Neural progenitor cell (in vitro differentiated cells): ENCODE measurements around the gene GALNTL6. TPM values are rescaled to one million over a fixed set of nuclear protein-coding genes. Genes with fewer than 3 reads are reported as not detected.

ENCODE experiments used
- DNase-seq: peaks from one replicate; pipeline ENCODE4 v3.0.0-alpha.2; 2016; ENCODE audit warnings: low spot score
- H2AFZ ChIP-seq: fragments of 200-600 bp; sonication (generic); replicated peaks from 2 replicates; pipeline ENCODE4 v1.6.1; 2016; ENCODE audit warnings: antibody characterized with exemption
- H3F3A ChIP-seq: fragments of 200-600 bp; sonication (generic); 2 replicates; pipeline ENCODE4 v1.6.1; 2016; ENCODE audit warnings: antibody characterized with exemption, low read depth
- H3K27ac ChIP-seq: fragments of 200-600 bp; sonication (generic); 2 replicates; pipeline ENCODE4 v1.5.1; 2016; ENCODE audit warnings: mild to moderate bottlenecking
- H3K27me3 ChIP-seq: fragments of 200-600 bp; sonication (generic); 2 replicates; pipeline ENCODE4 v1.6.1; 2016; ENCODE audit warnings: mild to moderate bottlenecking, moderate library complexity
- H3K36me3 ChIP-seq: fragments of 200-600 bp; sonication (generic); 2 replicates; pipeline ENCODE4 v1.5.1; 2016
- H3K4me1 ChIP-seq: fragments of 200-600 bp; sonication (generic); 2 replicates; pipeline ENCODE4 v1.6.1; 2016; ENCODE audit warnings: mixed run types
- H3K4me2 ChIP-seq: fragments of 200-600 bp; sonication (generic); 2 replicates; pipeline ENCODE4 v1.6.1; 2016
- H3K4me3 ChIP-seq: fragments of 200-600 bp; sonication (generic); 2 replicates; pipeline ENCODE4 v1.5.1; 2016
- H3K79me2 ChIP-seq: fragments of 200-600 bp; sonication (generic); 2 replicates; pipeline ENCODE4 v1.6.1; 2016; ENCODE audit warnings: low read depth
- H3K9ac ChIP-seq: fragments of 200-600 bp; sonication (generic); 2 replicates; pipeline ENCODE4 v1.6.1; 2016
- H3K9me3 ChIP-seq: fragments of 200-600 bp; sonication (generic); 2 replicates; pipeline ENCODE4 v1.5.1; 2016; ENCODE audit warnings: low read depth
- H4K20me1 ChIP-seq: fragments of 200-600 bp; sonication (generic); 2 replicates; pipeline ENCODE4 v1.6.1; 2016; ENCODE audit warnings: low read depth
- H3K27ac Mint-ChIP-seq: 3 replicates; pipeline ENCODE4 v1.8.0; 2021; ENCODE audit warnings: mixed read lengths
- H3K27me3 Mint-ChIP-seq: 2 replicates; pipeline ENCODE4 v1.8.0; 2022; ENCODE audit warnings: low read depth, mild to moderate bottlenecking, inconsistent platforms, moderate library complexity, mixed read lengths; ENCODE audit not compliant: insufficient read depth
- H3K36me3 Mint-ChIP-seq: 3 replicates; pipeline ENCODE4 v1.8.0; 2021; ENCODE audit warnings: mixed read lengths
- H3K4me1 Mint-ChIP-seq: 3 replicates; pipeline ENCODE4 v1.8.0; 2021; ENCODE audit warnings: mixed read lengths
- H3K4me3 Mint-ChIP-seq: 3 replicates; pipeline ENCODE4 v1.8.0; 2021; ENCODE audit warnings: mild to moderate bottlenecking, moderate library complexity, mixed read lengths
- H3K9me3 Mint-ChIP-seq: 3 replicates; pipeline ENCODE4 v1.8.0; 2020; ENCODE audit warnings: mixed read lengths
- CTCF ChIP-seq: fragments of 200-600 bp; sonication (generic); IDR thresholded peaks from 2 replicates; pipeline ENCODE4 v1.5.1; 2017; ENCODE audit warnings: antibody characterized with exemption, mild to moderate bottlenecking
- EZH2 ChIP-seq: fragments of 200-600 bp; sonication (generic); IDR thresholded peaks from 2 replicates; pipeline ENCODE4 v1.6.1; 2017; ENCODE audit warnings: antibody characterized with exemption, mild to moderate bottlenecking, moderate library complexity
- EZH2phosphoT487 ChIP-seq: fragments of 200-600 bp; sonication (generic); IDR thresholded peaks from 2 replicates; pipeline ENCODE4 v1.6.1; 2017; ENCODE audit warnings: antibody characterized with exemption
- total RNA-seq: library from RNA; depleted of rRNA; stranded (reverse); fragments of >200 nt; gene quantifications from 2 replicates; pipeline ENCODE4 v1.2.3, GENCODE V29; 2015; ENCODE audit warnings: low replicate concordance

Gene GALNTL6
- total RNA-seq, 1 donor from 2014 or later = 0.15 TPM

DNA sequence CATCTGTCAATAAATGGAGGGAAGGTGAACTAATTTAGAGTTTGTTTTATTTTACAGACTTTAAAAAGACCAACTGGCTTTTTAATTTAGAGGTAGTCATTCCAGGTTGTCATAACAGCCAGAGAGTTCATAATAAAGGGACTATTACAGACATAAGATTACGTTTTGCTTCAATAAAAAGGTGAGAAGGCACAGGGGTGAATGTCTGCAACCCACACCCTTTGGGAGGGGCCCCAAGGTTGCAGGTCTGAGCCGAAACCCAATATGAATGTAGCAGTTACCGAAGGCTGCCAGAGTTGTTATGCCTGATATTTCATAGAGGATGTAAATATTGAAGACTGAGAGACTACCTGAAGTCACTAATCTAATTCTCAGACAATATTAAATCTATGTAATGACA lies 1025.7 kb downstream of the GALNTL6 start:
- H2AFZ ChIP-seq = no peak overlapping the region
- H3K79me2 ChIP-seq = no peaks in the 10 kb centered on the region
- H3K9me3 ChIP-seq = no peaks in the 10 kb centered on the region
- no peak overlapping the region for H3K4me3 Mint-ChIP-seq
- no peaks in the 10 kb centered on the region for H3K27me3 ChIP-seq
- peaks cover 3% of the 10 kb centered on the region for H3K9me3 Mint-ChIP-seq
- no peaks in the 10 kb centered on the region for H3K36me3 ChIP-seq
- H3K27ac Mint-ChIP-seq = no peak overlapping the region
- H3K4me3 ChIP-seq = no peak overlapping the region
- H4K20me1 ChIP-seq = no peaks in the 10 kb centered on the region
- peaks cover 20% of the 10 kb centered on the region for H3K4me1 Mint-ChIP-seq
- no peak overlapping the region for H3K27ac ChIP-seq
- no peaks in the 10 kb centered on the region for H3K36me3 Mint-ChIP-seq
- H3K4me2 ChIP-seq = no peak overlapping the region
- TF ChIP-seq CTCF = no peak
- TF ChIP-seq EZH2phosphoT487 = no peak
- no peak for TF ChIP-seq EZH2
- H3K27me3 Mint-ChIP-seq = no peaks in the 10 kb centered on the region
- H3F3A ChIP-seq = peaks cover 9% of the 10 kb centered on the region
- no peak overlapping the region for H3K9ac ChIP-seq
- no peak for DNase-seq
- peaks cover 25% of the 10 kb centered on the region for H3K4me1 ChIP-seq

DNA sequence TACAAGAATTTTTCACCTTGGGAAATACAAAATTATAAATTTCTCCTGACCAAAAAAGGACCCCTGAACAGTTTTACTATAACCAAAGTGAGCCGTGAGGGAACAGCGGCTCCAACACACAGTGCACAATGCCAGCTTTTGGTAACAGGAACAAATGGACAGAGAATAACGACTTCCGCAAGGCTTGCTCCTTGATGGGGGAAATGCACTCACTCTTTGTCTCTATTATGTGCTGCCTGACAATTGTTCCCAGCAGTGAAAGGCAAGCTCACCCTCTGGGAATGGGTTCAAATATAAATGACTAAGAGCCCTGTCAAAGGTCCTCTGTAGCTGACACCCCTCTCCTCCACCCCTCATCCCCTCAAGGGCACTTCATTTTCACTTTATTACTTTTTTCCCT lies 1029.6 kb downstream of the GALNTL6 start:
- Mint-ChIP-seq H3K4me3 (peak overlapping the region; percentile 17), H3K27ac (peak overlapping the region; percentile 94), H3K4me1 (peaks cover 25% of the 10 kb centered on the region), H3K27me3 (no peaks in the 10 kb centered on the region), H3K9me3 (peaks cover 3% of the 10 kb centered on the region), H3K36me3 (no peaks in the 10 kb centered on the region)
- no peaks in the 10 kb centered on the region for H3K9me3 ChIP-seq
- peaks cover 9% of the 10 kb centered on the region for H3F3A ChIP-seq
- H3K4me1 ChIP-seq = peaks cover 25% of the 10 kb centered on the region
- H4K20me1 ChIP-seq = no peaks in the 10 kb centered on the region
- H3K27ac ChIP-seq = peak overlapping the region; percentile 9
- no peak overlapping the region for H2AFZ ChIP-seq
- H3K27me3 ChIP-seq = no peaks in the 10 kb centered on the region
- H3K79me2 ChIP-seq = no peaks in the 10 kb centered on the region
- peak overlapping the region; percentile 62 for H3K4me2 ChIP-seq
- H3K4me3 ChIP-seq = no peak overlapping the region
- TF ChIP-seq CTCF = no peak
- TF ChIP-seq EZH2phosphoT487 = no peak
- TF ChIP-seq EZH2 = no peak
- no peaks in the 10 kb centered on the region for H3K36me3 ChIP-seq
- DNase-seq = peak; percentile 75
- no peak overlapping the region for H3K9ac ChIP-seq

DNA sequence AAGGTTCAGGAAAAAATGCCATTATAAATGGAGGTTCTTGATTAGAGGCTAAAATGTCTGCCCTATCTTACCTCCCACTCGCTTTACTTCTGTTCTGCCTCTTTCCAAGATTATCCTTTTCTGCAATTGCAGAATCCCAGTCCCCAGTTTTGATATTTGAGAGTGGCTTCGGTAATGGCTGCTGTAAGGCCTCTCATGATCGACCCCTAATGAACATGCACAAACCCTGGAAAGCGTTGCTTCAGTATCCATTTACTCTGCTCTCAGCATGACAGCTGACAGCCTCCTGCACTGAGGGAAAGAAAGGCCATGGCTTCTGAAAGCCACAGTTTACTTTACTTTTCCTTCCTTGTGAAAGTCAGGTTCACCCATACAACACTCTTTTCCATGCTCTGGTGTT lies 1030.0 kb downstream of the GALNTL6 start:
- DNase-seq = peak; percentile 10
- Histone ChIP-seq H3K27me3 (no peaks in the 10 kb centered on the region), H3K9me3 (no peaks in the 10 kb centered on the region), H3K4me2 (peak overlapping the region; percentile 62), H3K36me3 (no peaks in the 10 kb centered on the region), H3K4me1 (peaks cover 22% of the 10 kb centered on the region), H2AFZ (no peak overlapping the region), H3K27ac (no peak overlapping the region), H3F3A (peaks cover 9% of the 10 kb centered on the region), H3K9ac (no peak overlapping the region), H3K79me2 (no peaks in the 10 kb centered on the region), H3K4me3 (no peak overlapping the region), H4K20me1 (no peaks in the 10 kb centered on the region)
- Mint-ChIP-seq H3K4me1 (peaks cover 25% of the 10 kb centered on the region), H3K27ac (peak overlapping the region; percentile 94), H3K36me3 (no peaks in the 10 kb centered on the region), H3K4me3 (peak overlapping the region; percentile 17), H3K27me3 (no peaks in the 10 kb centered on the region), H3K9me3 (peaks cover 3% of the 10 kb centered on the region)
- TF ChIP-seq EZH2 = no peak
- TF ChIP-seq CTCF = no peak
- no peak for TF ChIP-seq EZH2phosphoT487
